GM12878 (cell line): ENCODE data around the gene NFASC. TPM values are rescaled to one million over a fixed set of nuclear protein-coding genes. Genes with fewer than 3 reads are reported as not detected.

Source experiments
- ATAC-seq: fragments of 200-7000 bp; cut with Tn5 transposase; 3 replicates; pipeline ENCODE4 v1.9.1; 2020; ENCODE audit warnings: mild to moderate bottlenecking, moderate library complexity
- BruUV-seq: library from RNA; stranded (reverse); fragments of 400-500 nt; replicated peaks from 2 replicates; lab custom pipeline; 2021; lab: Mats Ljungman, UMichigan
- CTCF ChIA-PET: fragments of 300-600 bp; sonication (Branson Sonifier 250); formaldehyde crosslinking; extraction: SDS; loops from one replicate; lab custom pipeline; 2021; ENCODE audit warnings: inconsistent platforms; lab: Yijun Ruan, JAX
- POLR2A ChIA-PET: fragments of 350-600 bp; formaldehyde crosslinking; extraction: SDS; loops from one replicate; lab custom pipeline; 2021; ENCODE audit warnings: inconsistent platforms; lab: Charles Lee
- RAD21 ChIA-PET: fragments of 300-600 bp; sonication (Branson Sonifier 250); formaldehyde crosslinking; loops from one replicate; lab custom pipeline; 2023; ENCODE audit warnings: antibody characterized with exemption; ENCODE audit not compliant: unreplicated experiment; lab: Charles Lee
- SMC1A ChIA-PET: fragments of 300-600 bp; sonication (Branson Sonifier 250); formaldehyde crosslinking; loops from one replicate; lab custom pipeline; 2023; ENCODE audit not compliant: unreplicated experiment, uncharacterized antibody; lab: Charles Lee
- DNase-seq: peaks from one replicate; pipeline ENCODE4 v3.0.0-alpha.2; 2011; ENCODE audit warnings: low read depth, low spot score
- FAIRE-seq: peaks from 3 replicates; lab custom pipeline; 2011; peaks lifted over from hg19 to GRCh38; lab: Jason Lieb, UNC
- H2AFZ ChIP-seq: 2 replicates; pipeline ENCODE4 v1.6.0; 2011; ENCODE audit warnings: low read depth, low read length, control low read depth; ENCODE audit not compliant: control insufficient read depth
- H3K27ac ChIP-seq: 2 replicates; pipeline ENCODE4 v1.5.1; 2011; ENCODE audit warnings: control low read depth; ENCODE audit not compliant: control insufficient read depth, insufficient read depth
- H3K27me3 ChIP-seq, 2 experiments: replicated peaks in 1 of 2; 2 replicates each; pipeline versions ENCODE4 v1.6.0 to v1.6.1; 2011; ENCODE audit warnings: low read length in 1 of 2; ENCODE audit not compliant: control insufficient read depth in 2 of 2, insufficient read depth in 2 of 2
- H3K36me3 ChIP-seq, 2 experiments: 2 replicates each; pipeline ENCODE4 v1.5.1; 2011; ENCODE audit warnings: low read length in 1 of 2; ENCODE audit not compliant: control insufficient read depth in 2 of 2, insufficient read depth in 2 of 2
- H3K4me1 ChIP-seq: 2 replicates; pipeline ENCODE4 v1.6.1; 2011; ENCODE audit warnings: mild to moderate bottlenecking, low read length, moderate library complexity, mixed read lengths; ENCODE audit not compliant: control insufficient read depth, insufficient read depth
- H3K4me2 ChIP-seq: 2 replicates; pipeline ENCODE4 v1.6.0; 2011; ENCODE audit warnings: control low read depth; ENCODE audit not compliant: control insufficient read depth, insufficient read depth
- H3K4me3 ChIP-seq: fragments of 200-600 bp; sonication (generic); 2 replicates; pipeline ENCODE4 v1.5.1; 2016
- H3K79me2 ChIP-seq: 2 replicates; pipeline ENCODE4 v1.6.0; 2011; ENCODE audit warnings: low read length; ENCODE audit not compliant: control insufficient read depth, insufficient read depth
- H3K9ac ChIP-seq: 2 replicates; pipeline ENCODE4 v1.8.0; 2011; ENCODE audit warnings: low read length, control low read depth, mixed read lengths; ENCODE audit not compliant: control insufficient read depth, insufficient read depth
- H3K9me3 ChIP-seq: replicated peaks from 3 replicates; pipeline ENCODE4 v1.5.1; 2011; ENCODE audit warnings: mild to moderate bottlenecking, low read length; ENCODE audit not compliant: control insufficient read depth, insufficient read depth
- H4K20me1 ChIP-seq: 2 replicates; pipeline ENCODE4 v1.6.0; 2011; ENCODE audit not compliant: control insufficient read depth, insufficient read depth
- ATF2 ChIP-seq: IDR thresholded peaks from 2 replicates; pipeline ENCODE4 v1.6.1; 2012; ENCODE audit warnings: low read length, inconsistent platforms
- ATF7 ChIP-seq: fragments of 450-650 bp; IDR thresholded peaks from 2 replicates; pipeline ENCODE4 v1.6.1; 2016; ENCODE audit warnings: low read depth, mild to moderate bottlenecking
- BRCA1 ChIP-seq: IDR thresholded peaks from 2 replicates; pipeline ENCODE4 v1.6.1; 2011; ENCODE audit warnings: low read depth, low read length, improper control_type of control experiment
- CEBPZ ChIP-seq: fragments of 150-350 bp; IDR thresholded peaks from 2 replicates; pipeline ENCODE4 v1.6.1; 2016; ENCODE audit warnings: low read depth, low read length
- HDGF ChIP-seq: fragments of 450-650 bp; IDR thresholded peaks from 2 replicates; pipeline ENCODE4 v1.6.1; 2016; ENCODE audit warnings: antibody characterized with exemption
- IKZF2 ChIP-seq, 2 experiments: fragments of 450-650 bp; IDR thresholded peaks; 2 replicates each; pipeline ENCODE4 v1.6.1; 2017; ENCODE audit warnings: mild to moderate bottlenecking in 2 of 2, moderate library complexity in 2 of 2
- MEF2A ChIP-seq: IDR thresholded peaks from 2 replicates; pipeline ENCODE4 v1.6.1; 2011; ENCODE audit warnings: low read depth, mild to moderate bottlenecking, low read length, moderate library complexity; ENCODE audit not compliant: insufficient read depth
- NBN ChIP-seq: fragments of 450-650 bp; IDR thresholded peaks from 2 replicates; pipeline ENCODE4 v1.6.1; 2016
- NRF1 ChIP-seq: conservative IDR thresholded peaks from 2 replicates; pipeline ENCODE4 v1.6.1; 2011; ENCODE audit warnings: mild to moderate bottlenecking, low read depth, low read length, improper control_type of control experiment
- POLR2A ChIP-seq: IDR thresholded peaks from 2 replicates; pipeline ENCODE4 v1.6.1; 2011; ENCODE audit warnings: low read depth, mild to moderate bottlenecking, low read length
- POLR2AphosphoS5 ChIP-seq: IDR thresholded peaks from 2 replicates; pipeline ENCODE4 v1.6.1; 2011; ENCODE audit warnings: mild to moderate bottlenecking, low read length, inconsistent platforms
- RBBP5 ChIP-seq: fragments of 200-600 bp; sonication (generic); conservative IDR thresholded peaks from 2 replicates; pipeline ENCODE4 v1.6.1; 2016
- ZNF384 ChIP-seq: IDR thresholded peaks from 2 replicates; pipeline ENCODE4 v1.6.1; 2012; ENCODE audit warnings: low read depth, mild to moderate bottlenecking, low read length, improper control_type of control experiment, borderline replicate concordance
- WGBS: methylation state at CpG from one replicate; pipeline ENCODE4 v1.1.6; 2016; ENCODE audit warnings: low lambda C conversion rate; ENCODE audit not compliant: insufficient replicate concordance, insufficient coverage; ENCODE audit errors: missing lambda C conversion rate; 5-methylcytosine and 5-hydroxymethylcytosine counted together
- in situ Hi-C: fragments of 300-500 bp; cut with MboI; formaldehyde crosslinking; loops from 9 replicates; pipeline ENCODE4 v1.14.3; 2018; ENCODE audit warnings: mixed read lengths
- intact Hi-C: fragments of 100-400 bp; cut with micrococcal nuclease; formaldehyde crosslinking; loops from one replicate; pipeline ENCODE4 v1.14.2; 2022; ENCODE audit not compliant: unreplicated experiment
- polyA plus RNA-seq, 11 experiments: library from polyadenylated mRNA; depleted of rRNA in 4 of 11; unstranded in 6 of 11; stranded (reverse) in 5 of 11; fragments of >200 nt; fragmentation: Nextera tagmentation in 4 of 11; fragmentation: Illumina TruSeq in 1 of 11; extraction: Ambion mirVana in 4 of 11; extraction: Trizol in 1 of 11; gene quantifications; 1 replicate in 1 of 11; 2 replicates in 10 of 11; pipeline versions ENCODE4 v1.2.1 to v1.2.3, GENCODE V29; 2011 to 2016; ENCODE audit warnings: inconsistent platforms in 2 of 11, missing spikeins in 2 of 11, low read depth in 1 of 11
- total RNA-seq, 4 experiments: library from RNA; depleted of rRNA in 3 of 4; stranded (reverse); fragments of >200 nt in 3 of 4; fragmentation: Illumina TruSeq in 1 of 4; extraction: Trizol in 1 of 4; gene quantifications; 2 replicates each; pipeline versions ENCODE4 v1.2.1 to v1.2.3, GENCODE V29; 2013 to 2021
- TF ChIP-seq, protein P1 (sequence below): IDR thresholded peaks from 2 replicates; pipeline ENCODE4 v1.6.1; 2012; ENCODE audit warnings: low read depth, low read length, improper control_type of control experiment
- TF ChIP-seq, protein P2 (sequence below): fragments of 450-650 bp; IDR thresholded peaks from 2 replicates; pipeline ENCODE4 v1.6.1; 2017; ENCODE audit warnings: low read depth, mild to moderate bottlenecking, moderate library complexity
- TF ChIP-seq, protein P3 (sequence below): fragments of 450-650 bp; IDR thresholded peaks from 2 replicates; pipeline ENCODE4 v1.6.1; 2017; ENCODE audit warnings: antibody characterized with exemption, mild to moderate bottlenecking, moderate library complexity

NFASC gene
- total and polyA plus RNA-seq, 10 of the 15 experiments (the other 5 are each of a cell fraction or from before 2014, with no cell fraction given) = 0.04 to 0.31 (median 0.12) TPM; not detected in 4

DNA sequence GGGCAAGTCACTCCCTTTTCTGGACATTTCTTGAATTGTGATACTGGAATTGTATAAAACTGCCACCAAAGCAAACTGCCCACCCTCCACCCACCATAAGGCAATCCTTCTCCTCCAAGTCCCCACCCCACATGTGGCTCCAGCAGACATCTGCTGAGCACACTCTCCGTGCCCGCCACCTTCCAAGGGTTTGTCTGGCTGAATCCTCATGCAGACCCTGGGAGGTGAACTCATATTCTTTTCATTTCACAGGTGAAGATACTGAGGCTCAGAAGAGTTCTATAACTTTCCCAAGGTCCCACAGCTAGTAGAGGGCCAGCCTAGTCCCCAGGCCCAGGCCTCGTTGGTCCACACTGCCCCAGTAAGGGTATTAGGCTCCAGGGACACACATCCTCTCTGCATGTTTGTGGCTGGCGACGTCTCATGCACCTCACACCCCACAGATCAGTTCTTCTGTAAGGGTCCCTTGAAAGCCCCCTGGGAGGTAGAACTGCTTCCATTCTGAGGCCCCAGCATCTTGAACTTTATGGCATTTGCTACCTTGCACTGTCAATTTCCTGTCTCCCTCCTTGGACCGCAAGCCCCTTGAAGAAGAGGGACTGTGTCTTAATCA lies 186.4 kb downstream of the NFASC start:
- ChIA-PET CTCF (interaction anchor here (1.2 to 1.8 kb wide), 2 partner anchors 68 to 84 kb away, joined by 3 to 8 read pairs; no protein-coding TSS in a partner anchor), SMC1A (no interaction called here)
- WGBS = 67% methylated on average over 6 of the region's 6 CpGs
- Histone ChIP-seq H3K9me3 (no peaks in the 10 kb centered on the region), H3K27ac (no peak overlapping the region), H3K4me3 (no peak overlapping the region), H3K79me2 (no peaks in the 10 kb centered on the region), H2AFZ (no peak overlapping the region), H3K27me3 (no peaks in the 10 kb centered on the region; a peak in 2 of 4 replicates), H3K36me3 (no peaks in the 10 kb centered on the region)
- BruUV-seq = no TSS peak
- no peak for ATAC-seq
- no peak for DNase-seq
- in situ Hi-C loops = no loop called here
- FAIRE-seq = no peak
- no peak for TF ChIP-seq ATF7
- TF ChIP-seq NBN = no peak
- no peak for TF ChIP-seq MEF2A
- no peak for TF ChIP-seq RBBP5
- no peak for TF ChIP-seq BRCA1
- TF ChIP-seq, protein P1, sequence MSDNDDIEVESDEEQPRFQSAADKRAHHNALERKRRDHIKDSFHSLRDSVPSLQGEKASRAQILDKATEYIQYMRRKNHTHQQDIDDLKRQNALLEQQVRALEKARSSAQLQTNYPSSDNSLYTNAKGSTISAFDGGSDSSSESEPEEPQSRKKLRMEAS = no peak
- TF ChIP-seq ZNF384 = no peak
- TF ChIP-seq, protein P2, sequence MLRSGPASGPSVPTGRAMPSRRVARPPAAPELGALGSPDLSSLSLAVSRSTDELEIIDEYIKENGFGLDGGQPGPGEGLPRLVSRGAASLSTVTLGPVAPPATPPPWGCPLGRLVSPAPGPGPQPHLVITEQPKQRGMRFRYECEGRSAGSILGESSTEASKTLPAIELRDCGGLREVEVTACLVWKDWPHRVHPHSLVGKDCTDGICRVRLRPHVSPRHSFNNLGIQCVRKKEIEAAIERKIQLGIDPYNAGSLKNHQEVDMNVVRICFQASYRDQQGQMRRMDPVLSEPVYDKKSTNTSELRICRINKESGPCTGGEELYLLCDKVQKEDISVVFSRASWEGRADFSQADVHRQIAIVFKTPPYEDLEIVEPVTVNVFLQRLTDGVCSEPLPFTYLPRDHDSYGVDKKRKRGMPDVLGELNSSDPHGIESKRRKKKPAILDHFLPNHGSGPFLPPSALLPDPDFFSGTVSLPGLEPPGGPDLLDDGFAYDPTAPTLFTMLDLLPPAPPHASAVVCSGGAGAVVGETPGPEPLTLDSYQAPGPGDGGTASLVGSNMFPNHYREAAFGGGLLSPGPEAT = no peak
- TF ChIP-seq NRF1 = no peak
- TF ChIP-seq IKZF2 (IDR thresholded peaks at IDR 0.05) = no peak
- no peak for TF ChIP-seq CEBPZ
- no peak for TF ChIP-seq ATF2
- TF ChIP-seq, protein P3, sequence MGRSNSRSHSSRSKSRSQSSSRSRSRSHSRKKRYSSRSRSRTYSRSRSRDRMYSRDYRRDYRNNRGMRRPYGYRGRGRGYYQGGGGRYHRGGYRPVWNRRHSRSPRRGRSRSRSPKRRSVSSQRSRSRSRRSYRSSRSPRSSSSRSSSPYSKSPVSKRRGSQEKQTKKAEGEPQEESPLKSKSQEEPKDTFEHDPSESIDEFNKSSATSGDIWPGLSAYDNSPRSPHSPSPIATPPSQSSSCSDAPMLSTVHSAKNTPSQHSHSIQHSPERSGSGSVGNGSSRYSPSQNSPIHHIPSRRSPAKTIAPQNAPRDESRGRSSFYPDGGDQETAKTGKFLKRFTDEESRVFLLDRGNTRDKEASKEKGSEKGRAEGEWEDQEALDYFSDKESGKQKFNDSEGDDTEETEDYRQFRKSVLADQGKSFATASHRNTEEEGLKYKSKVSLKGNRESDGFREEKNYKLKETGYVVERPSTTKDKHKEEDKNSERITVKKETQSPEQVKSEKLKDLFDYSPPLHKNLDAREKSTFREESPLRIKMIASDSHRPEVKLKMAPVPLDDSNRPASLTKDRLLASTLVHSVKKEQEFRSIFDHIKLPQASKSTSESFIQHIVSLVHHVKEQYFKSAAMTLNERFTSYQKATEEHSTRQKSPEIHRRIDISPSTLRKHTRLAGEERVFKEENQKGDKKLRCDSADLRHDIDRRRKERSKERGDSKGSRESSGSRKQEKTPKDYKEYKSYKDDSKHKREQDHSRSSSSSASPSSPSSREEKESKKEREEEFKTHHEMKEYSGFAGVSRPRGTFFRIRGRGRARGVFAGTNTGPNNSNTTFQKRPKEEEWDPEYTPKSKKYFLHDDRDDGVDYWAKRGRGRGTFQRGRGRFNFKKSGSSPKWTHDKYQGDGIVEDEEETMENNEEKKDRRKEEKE = no peak
- TF ChIP-seq POLR2AphosphoS5 = no peak
- TF ChIP-seq HDGF = no peak
- no peak for TF ChIP-seq POLR2A
- TF ChIP-seq, all 136 proteins: peak for 0
- no peak overlapping the region for H3K4me2 ChIP-seq
- intact Hi-C loops = no loop called here
- H3K9ac ChIP-seq = no peak overlapping the region
- ChIA-PET POLR2A (no interaction called here), RAD21 (no interaction called here)
- H4K20me1 ChIP-seq = no peaks in the 10 kb centered on the region
- H3K4me1 ChIP-seq = no peaks in the 10 kb centered on the region
